ENCODE measurements around the gene RALB. TPM values are rescaled to one million over a fixed set of nuclear protein-coding genes. Genes with fewer than 3 reads are reported as not detected.
A peak's percentile ranks its signal among the peaks of the same experiment; 100 is the strongest.
"Not testable (repeated sequence)": the region's sequence is repeated elsewhere in the genome, so short reads cannot be mapped to it uniquely, and the experiment has no call there.

The RALB gene
- total RNA-seq, 2 donors from 2014 or later = 40.1 to 43.2 TPM

GRCh38 chr2:120255071-120255470 lies 2.4 kb downstream of the RALB start:
- Mint-ChIP-seq H3K27ac (peak overlapping the region in 1 of 2 donors; percentile 11), H3K27me3 (peaks cover under 1 to 3% of the 10 kb centered on the region in 2 donors), H3K4me3 (peak overlapping the region; percentile 54), H3K36me3 (peaks cover 7% of the 10 kb centered on the region), H3K9me3 (peaks cover 3% of the 10 kb centered on the region), H3K4me1 (ENCODE audit: low read depth in 2 of 2) (peaks cover 51 to 67% of the 10 kb centered on the region in 2 donors)
- DNase-seq (ENCODE audit: low spot score) (no peak), ATAC-seq (no peak)

GRCh38 chr2:120255986-120256650 lies 3.5 kb downstream of the RALB start:
- H3K27me3 Mint-ChIP-seq = no peaks in the 10 kb centered on the region
- peaks cover 51 to 67% of the 10 kb centered on the region in 2 donors for H3K4me1 Mint-ChIP-seq (ENCODE audit: low read depth in 2 of 2)
- H3K27ac Mint-ChIP-seq = peak overlapping the region; percentile 14 to 25
- DNase-seq (ENCODE audit: low spot score) (no peak), ATAC-seq (no peak)
- peak overlapping the region; percentile 34 for H3K4me3 Mint-ChIP-seq
- peaks cover 6% of the 10 kb centered on the region for H3K9me3 Mint-ChIP-seq
- peaks cover 7% of the 10 kb centered on the region for H3K36me3 Mint-ChIP-seq

GRCh38 chr2:120256651-120257000 lies 4.0 kb downstream of the RALB start:
- H3K27ac Mint-ChIP-seq = peak overlapping the region; percentile 14 to 25
- peaks cover 50 to 64% of the 10 kb centered on the region in 2 donors for H3K4me1 Mint-ChIP-seq (ENCODE audit: low read depth in 2 of 2)
- peaks cover 6% of the 10 kb centered on the region for H3K9me3 Mint-ChIP-seq
- peaks cover 7% of the 10 kb centered on the region for H3K36me3 Mint-ChIP-seq
- no peaks in the 10 kb centered on the region for H3K27me3 Mint-ChIP-seq
- ATAC-seq (no peak), DNase-seq (ENCODE audit: low spot score) (no peak)
- peak overlapping the region; percentile 34 for H3K4me3 Mint-ChIP-seq

- peak overlapping the region in 1 of 2 donors; percentile 66 for H3K27ac Mint-ChIP-seq
- H3K27me3 Mint-ChIP-seq = no peaks in the 10 kb centered on the region
- H3K4me1 Mint-ChIP-seq (ENCODE audit: low read depth in 2 of 2) = peaks cover 43 to 55% of the 10 kb centered on the region in 2 donors
- DNase-seq (ENCODE audit: low spot score) (no peak), ATAC-seq (no peak)
- no peak overlapping the region for H3K4me3 Mint-ChIP-seq
- H3K36me3 Mint-ChIP-seq = peaks cover 7% of the 10 kb centered on the region
- peaks cover 6% of the 10 kb centered on the region for H3K9me3 Mint-ChIP-seq
Measured at GRCh38 chr2:120257522-120257921, 4.9 kb downstream of the RALB start.

GRCh38 chr2:120258196-120258595 lies 5.5 kb downstream of the RALB start:
- H3K36me3 Mint-ChIP-seq = peaks cover 7% of the 10 kb centered on the region
- H3K9me3 Mint-ChIP-seq = peaks cover 6% of the 10 kb centered on the region
- no peak overlapping the region for H3K4me3 Mint-ChIP-seq
- no peaks in the 10 kb centered on the region for H3K27me3 Mint-ChIP-seq
- DNase-seq (ENCODE audit: low spot score) (no peak), ATAC-seq (no peak)
- H3K4me1 Mint-ChIP-seq (ENCODE audit: low read depth in 2 of 2) = peaks cover 43 to 54% of the 10 kb centered on the region in 2 donors
- H3K27ac Mint-ChIP-seq = peak overlapping the region in 1 of 2 donors; percentile 66

GRCh38 chr2:120259939-120260338 lies 7.3 kb downstream of the RALB start:
- ATAC-seq; H3K9me3 Mint-ChIP-seq; H3K4me3 Mint-ChIP-seq; H3K36me3 Mint-ChIP-seq; H3K27me3 Mint-ChIP-seq; DNase-seq (ENCODE audit: low spot score); H3K27ac Mint-ChIP-seq: not testable (repeated sequence)
- H3K4me1 Mint-ChIP-seq (ENCODE audit: low read depth in 2 of 2) = peaks cover 33 to 44% of the 10 kb centered on the region in 2 donors

GRCh38 chr2:120260736-120261135 lies 8.1 kb downstream of the RALB start:
- Mint-ChIP-seq H3K27ac (no peak overlapping the region), H3K27me3 (no peaks in the 10 kb centered on the region), H3K4me1 (ENCODE audit: low read depth in 2 of 2) (peaks cover 33 to 43% of the 10 kb centered on the region in 2 donors), H3K9me3 (peaks cover 6% of the 10 kb centered on the region), H3K36me3 (peaks cover 7% of the 10 kb centered on the region), H3K4me3 (no peak overlapping the region)
- no peak for ATAC-seq
- no peak for DNase-seq (ENCODE audit: low spot score)

- peaks cover 6% of the 10 kb centered on the region for H3K9me3 Mint-ChIP-seq
- peaks cover 7% of the 10 kb centered on the region for H3K36me3 Mint-ChIP-seq
- no peak overlapping the region for H3K27ac Mint-ChIP-seq
- H3K27me3 Mint-ChIP-seq = no peaks in the 10 kb centered on the region
- peaks cover 26 to 35% of the 10 kb centered on the region in 2 donors for H3K4me1 Mint-ChIP-seq (ENCODE audit: low read depth in 2 of 2)
- H3K4me3 Mint-ChIP-seq = no peak overlapping the region
- ATAC-seq (peak; percentile 90), DNase-seq (ENCODE audit: low spot score) (no peak)
Measured at GRCh38 chr2:120261387-120262006, 8.8 kb downstream of the RALB start.

GRCh38 chr2:120262150-120262549 lies 9.5 kb downstream of the RALB start:
- Mint-ChIP-seq H3K36me3 (peaks cover 7% of the 10 kb centered on the region), H3K9me3 (peaks cover 6% of the 10 kb centered on the region), H3K27me3 (no peaks in the 10 kb centered on the region), H3K4me3 (no peak overlapping the region), H3K4me1 (ENCODE audit: low read depth in 2 of 2) (peaks cover 27 to 35% of the 10 kb centered on the region in 2 donors), H3K27ac (no peak overlapping the region)
- DNase-seq (ENCODE audit: low spot score) (no peak), ATAC-seq (no peak)

- Mint-ChIP-seq H3K27ac (no peak overlapping the region), H3K27me3 (no peaks in the 10 kb centered on the region), H3K9me3 (peaks cover 6% of the 10 kb centered on the region), H3K36me3 (peaks cover 7% of the 10 kb centered on the region), H3K4me3 (no peak overlapping the region), H3K4me1 (ENCODE audit: low read depth in 2 of 2) (peaks cover 22 to 30% of the 10 kb centered on the region in 2 donors)
- DNase-seq (ENCODE audit: low spot score) (no peak), ATAC-seq (no peak)
Measured at GRCh38 chr2:120262761-120263428, 10.2 kb downstream of the RALB start.

- Mint-ChIP-seq H3K27me3 (no peaks in the 10 kb centered on the region), H3K4me1 (ENCODE audit: low read depth in 2 of 2) (peaks cover 15 to 22% of the 10 kb centered on the region in 2 donors), H3K27ac (peak overlapping the region; percentile 11 to 77), H3K9me3 (peaks cover 3% of the 10 kb centered on the region), H3K4me3 (peak overlapping the region; percentile 7), H3K36me3 (peaks cover 1% of the 10 kb centered on the region)
- DNase-seq (ENCODE audit: low spot score) = no peak
- ATAC-seq = peak in 1 of 2 donors; percentile 42
Measured at GRCh38 chr2:120265006-120265405, 12.4 kb downstream of the RALB start.

GRCh38 chr2:120267348-120267747 lies 14.7 kb downstream of the RALB start:
- ATAC-seq (no peak), DNase-seq (ENCODE audit: low spot score) (no peak)
- no peak overlapping the region for H3K4me3 Mint-ChIP-seq
- no peaks in the 10 kb centered on the region for H3K9me3 Mint-ChIP-seq
- no peaks in the 10 kb centered on the region for H3K27me3 Mint-ChIP-seq
- peaks cover 4% of the 10 kb centered on the region for H3K36me3 Mint-ChIP-seq
- peak overlapping the region; percentile 19 to 40 for H3K27ac Mint-ChIP-seq
- H3K4me1 Mint-ChIP-seq (ENCODE audit: low read depth in 2 of 2) = peaks cover 25 to 42% of the 10 kb centered on the region in 2 donors

GRCh38 chr2:120269076-120269744 lies 16.6 kb downstream of the RALB start:
- Mint-ChIP-seq H3K36me3 (peaks cover 8% of the 10 kb centered on the region), H3K9me3 (no peaks in the 10 kb centered on the region), H3K4me3 (no peak overlapping the region), H3K27me3 (no peaks in the 10 kb centered on the region), H3K27ac (peak overlapping the region in 1 of 2 donors; percentile 27), H3K4me1 (ENCODE audit: low read depth in 2 of 2) (peaks cover 34 to 58% of the 10 kb centered on the region in 2 donors)
- ATAC-seq (no peak), DNase-seq (ENCODE audit: low spot score) (no peak)

All from natural killer cell treated with Interleukin-12 subunit alpha and Interleukin-12 subunit beta and Interleukin-15 and Interleukin-18, amount 100 ng/mL, for 72 hours (primary cell).